Mesendoderm (in vitro differentiated cells): Measurements from ENCODE around the gene PTPN2.

Experiments
- DNase-seq: peaks from one replicate; pipeline ENCODE4 v3.0.0; 2013
- H2AK5ac ChIP-seq: 2 replicates; pipeline ENCODE4 v1.6.1; 2013; ENCODE audit warnings: low read length, inconsistent platforms
- H2BK120ac ChIP-seq: 2 replicates; pipeline ENCODE4 v1.6.1; 2013; ENCODE audit warnings: low read depth, mild to moderate bottlenecking, low read length, moderate library complexity, mixed read lengths
- H2BK15ac ChIP-seq: replicated peaks from 2 replicates; pipeline ENCODE4 v1.6.1; 2013; ENCODE audit warnings: low read depth, mild to moderate bottlenecking, moderate library complexity
- H2BK5ac ChIP-seq: 2 replicates; pipeline ENCODE4 v1.6.1; 2013; ENCODE audit warnings: low read length, inconsistent platforms
- H3K18ac ChIP-seq: 2 replicates; pipeline ENCODE4 v1.6.1; 2013; ENCODE audit warnings: mild to moderate bottlenecking, low read length, mixed read lengths
- H3K23ac ChIP-seq: one replicate; pipeline ENCODE4 v1.6.1; 2013; ENCODE audit warnings: low read length
- H3K27ac ChIP-seq: 2 replicates; pipeline ENCODE4 v1.5.1; 2013; ENCODE audit warnings: low read depth, mild to moderate bottlenecking, inconsistent platforms, low read length, moderate library complexity
- H3K27me3 ChIP-seq: 2 replicates; pipeline ENCODE4 v1.6.1; 2013; ENCODE audit warnings: low read length, control low read depth, mild to moderate bottlenecking, inconsistent platforms; ENCODE audit not compliant: insufficient read depth, poor library complexity
- H3K36me3 ChIP-seq: 2 replicates; pipeline ENCODE4 v1.6.1; 2013; ENCODE audit warnings: low read length, inconsistent platforms; ENCODE audit not compliant: control insufficient read depth, insufficient read depth
- H3K4ac ChIP-seq: one replicate; pipeline ENCODE4 v1.6.1; 2013; ENCODE audit warnings: low read depth, mild to moderate bottlenecking, low read length, moderate library complexity
- H3K4me1 ChIP-seq: 2 replicates; pipeline ENCODE4 v1.6.1; 2013; ENCODE audit warnings: low read depth, low read length, inconsistent platforms; ENCODE audit not compliant: control insufficient read depth
- H3K4me2 ChIP-seq: 2 replicates; pipeline ENCODE4 v1.6.1; 2013; ENCODE audit warnings: low read length
- H3K4me3 ChIP-seq: 2 replicates; pipeline ENCODE4 v1.5.1; 2013; ENCODE audit warnings: mild to moderate bottlenecking, low read length
- H3K56ac ChIP-seq: one replicate; pipeline ENCODE4 v1.6.1; 2013; ENCODE audit warnings: low read length
- H3K79me1 ChIP-seq: 2 replicates; pipeline ENCODE4 v1.6.1; 2013; ENCODE audit warnings: low read length, inconsistent platforms
- H3K79me2 ChIP-seq: 2 replicates; pipeline ENCODE4 v1.6.1; 2013; ENCODE audit warnings: mild to moderate bottlenecking, low read length; ENCODE audit not compliant: control insufficient read depth, insufficient read depth
- H3K9ac ChIP-seq: 2 replicates; pipeline ENCODE4 v1.6.1; 2013; ENCODE audit warnings: low read length, inconsistent platforms
- H4K5ac ChIP-seq: one replicate; pipeline ENCODE4 v1.6.1; 2013; ENCODE audit warnings: low read length
- H4K8ac ChIP-seq: one replicate; pipeline ENCODE4 v1.6.1; 2013; ENCODE audit warnings: low read depth, mild to moderate bottlenecking, control low read depth, low read length, moderate library complexity
- WGBS: extraction: QIAGEN DNeasy Blood & Tissue Kit; methylation state at CpG from one replicate; pipeline ENCODE4 v1.1.7; 2013; ENCODE audit warnings: low lambda C conversion rate, missing lambda C conversion rate; ENCODE audit not compliant: insufficient coverage; ENCODE audit errors: extremely low coverage; 5-methylcytosine and 5-hydroxymethylcytosine counted together

The PTPN2 gene

DNA sequence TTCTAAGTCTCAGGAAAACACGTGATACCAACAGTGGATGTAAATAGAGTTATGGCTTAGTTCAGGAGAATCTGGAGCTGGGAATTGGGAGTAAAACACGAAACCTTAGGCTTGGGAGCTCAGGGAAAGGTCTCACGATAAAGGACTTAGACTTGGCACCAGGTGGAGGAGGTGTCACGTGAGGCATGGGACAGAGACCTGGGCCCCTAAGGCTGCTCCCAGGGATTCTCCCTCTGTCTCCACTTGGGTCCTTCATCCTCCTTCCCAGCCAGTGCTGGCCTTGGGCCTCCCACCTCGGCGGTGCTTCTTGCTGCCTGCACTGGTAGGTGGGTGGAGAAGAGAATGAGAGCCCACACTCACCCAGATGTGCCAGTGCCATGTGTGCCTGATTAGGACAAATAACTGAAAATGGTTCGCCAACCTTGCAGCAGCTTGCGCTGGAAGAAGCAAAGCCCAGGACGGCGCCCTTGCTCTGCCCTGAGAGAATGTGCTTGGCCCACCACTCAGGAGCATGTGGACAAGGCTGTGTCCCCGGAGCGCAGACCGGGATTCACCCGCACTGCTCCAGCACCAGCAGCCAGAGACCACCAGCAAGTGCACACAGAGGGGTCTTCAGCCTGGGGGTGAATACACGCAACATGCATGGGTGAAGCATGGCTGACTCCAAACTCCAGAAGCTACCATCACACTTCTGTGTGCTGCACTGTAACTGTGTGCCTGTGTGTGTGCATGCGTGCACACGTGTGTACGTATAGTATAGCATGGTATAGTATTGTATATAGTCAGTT, 133.1 kb downstream of the PTPN2 start:
- no CpG with 5 or more reads among the region's 18 CpGs for whole genome bisulfite sequencing
- H4K5ac ChIP-seq: no peak overlapping the region
- H3K27ac ChIP-seq: no peak overlapping the region
- no peak overlapping the region for H3K9ac ChIP-seq
- H2BK5ac ChIP-seq: no peak overlapping the region
- no peaks in the 10 kb centered on the region for H3K36me3 ChIP-seq
- DNase-seq: no peak
- no peak overlapping the region for H3K23ac ChIP-seq
- no peaks in the 10 kb centered on the region for H3K79me2 ChIP-seq
- H3K18ac ChIP-seq: no peak overlapping the region
- H2BK15ac ChIP-seq: no peak overlapping the region
- no peak overlapping the region for H2AK5ac ChIP-seq
- H3K56ac ChIP-seq: no peak overlapping the region
- no peaks in the 10 kb centered on the region for H3K4me1 ChIP-seq
- H2BK120ac ChIP-seq: no peak overlapping the region
- no peak overlapping the region for H3K4ac ChIP-seq
- H3K4me2 ChIP-seq: no peak overlapping the region
- no peak overlapping the region for H3K4me3 ChIP-seq
- H3K79me1 ChIP-seq: no peaks in the 10 kb centered on the region
- H3K27me3 ChIP-seq: no peaks in the 10 kb centered on the region
- H4K8ac ChIP-seq: no peak overlapping the region

DNA sequence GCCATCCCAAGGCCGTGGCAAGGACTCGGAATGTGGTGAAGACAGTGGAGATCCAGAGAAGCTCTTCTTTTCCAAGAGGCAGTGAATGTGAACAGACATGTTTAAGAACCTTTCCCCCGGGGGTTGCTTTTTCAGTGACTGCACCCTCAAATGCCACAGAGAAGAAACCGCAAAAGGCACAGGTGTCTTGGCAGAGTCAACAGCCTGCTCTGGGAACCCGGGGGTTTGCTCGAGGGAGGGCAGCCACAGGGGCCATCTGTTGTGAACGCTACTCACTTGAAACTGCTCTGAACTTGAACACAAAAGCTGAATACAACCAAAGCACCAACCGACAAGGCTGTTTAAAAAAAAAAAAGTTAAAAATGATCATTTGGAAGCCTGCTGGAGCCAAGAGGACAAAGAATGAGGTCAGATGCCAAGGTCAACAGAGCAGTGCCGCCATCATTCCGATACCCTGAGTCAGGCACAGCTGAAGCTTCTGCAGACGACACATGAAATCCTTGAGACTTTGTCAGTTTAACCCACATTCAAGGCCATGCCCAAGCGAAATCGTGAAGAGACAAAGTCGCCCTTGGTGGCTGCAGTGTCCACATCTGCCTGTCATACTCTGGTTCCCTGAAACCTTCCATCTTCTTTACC, 133.8 kb downstream of the PTPN2 start:
- peak; percentile 16 for DNase-seq
- H3K4me2 ChIP-seq: no peak overlapping the region
- no peak overlapping the region for H3K23ac ChIP-seq
- no peak overlapping the region for H3K4me3 ChIP-seq
- no peak overlapping the region for H3K4ac ChIP-seq
- H3K56ac ChIP-seq: no peak overlapping the region
- H3K79me2 ChIP-seq: no peaks in the 10 kb centered on the region
- no peak overlapping the region for H2BK5ac ChIP-seq
- H3K27me3 ChIP-seq: no peaks in the 10 kb centered on the region
- no peak overlapping the region for H2AK5ac ChIP-seq
- no peak overlapping the region for H3K9ac ChIP-seq
- H2BK120ac ChIP-seq: no peak overlapping the region
- H3K36me3 ChIP-seq: no peaks in the 10 kb centered on the region
- H2BK15ac ChIP-seq: no peak overlapping the region
- H3K4me1 ChIP-seq: no peaks in the 10 kb centered on the region
- H3K27ac ChIP-seq: no peak overlapping the region
- no peak overlapping the region for H3K18ac ChIP-seq
- no peak overlapping the region for H4K8ac ChIP-seq
- no peak overlapping the region for H4K5ac ChIP-seq
- WGBS: no CpG with 5 or more reads among the region's 14 CpGs
- no peaks in the 10 kb centered on the region for H3K79me1 ChIP-seq

DNA sequence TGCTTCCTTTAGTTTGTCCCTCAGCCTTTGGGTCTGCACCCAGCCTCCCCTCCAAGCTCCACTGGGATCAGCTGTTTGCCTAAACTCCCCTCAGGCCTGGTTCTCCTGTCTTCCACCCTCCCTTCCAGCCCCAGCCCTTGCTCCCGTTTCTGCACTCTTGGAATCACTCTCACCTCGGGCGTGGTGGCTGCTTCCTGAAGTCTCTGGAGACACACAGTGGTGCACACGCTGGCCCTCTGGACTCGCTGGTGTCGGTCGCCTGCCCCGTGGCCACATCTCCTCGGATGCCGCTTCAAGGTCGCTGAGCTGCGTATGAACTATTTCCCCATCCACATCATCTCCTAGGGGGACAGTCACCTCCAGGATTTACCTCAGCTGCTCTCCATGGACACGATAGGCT, 134.9 kb downstream of the PTPN2 start:
- no CpG with 5 or more reads among the region's 13 CpGs for WGBS

GRCh38 chr18:12748671-12749070, 135.4 kb downstream of the PTPN2 start:
- Histone ChIP-seq H3K4me1 (no peaks in the 10 kb centered on the region), H2BK15ac (no peak overlapping the region), H3K56ac (no peak overlapping the region), H3K4ac (no peak overlapping the region), H3K79me1 (no peaks in the 10 kb centered on the region), H4K5ac (no peak overlapping the region), H2BK5ac (no peak overlapping the region), H3K9ac (no peak overlapping the region), H3K79me2 (no peaks in the 10 kb centered on the region), H3K4me3 (no peak overlapping the region), H3K27me3 (no peaks in the 10 kb centered on the region), H4K8ac (no peak overlapping the region), H2AK5ac (no peak overlapping the region), H3K27ac (no peak overlapping the region), H3K4me2 (no peak overlapping the region), H2BK120ac (no peak overlapping the region), H3K18ac (no peak overlapping the region), H3K36me3 (no peaks in the 10 kb centered on the region), H3K23ac (no peak overlapping the region)
- WGBS: no CpG with 5 or more reads among the region's 5 CpGs
- DNase-seq: no peak

More for the DNA sequence above, 134.9 kb downstream of the PTPN2 start:
- Histone ChIP-seq H2BK15ac (no peak overlapping the region), H3K27ac (no peak overlapping the region), H3K4ac (no peak overlapping the region), H3K36me3 (no peaks in the 10 kb centered on the region), H2BK5ac (no peak overlapping the region), H4K8ac (no peak overlapping the region), H3K56ac (no peak overlapping the region), H3K4me1 (no peaks in the 10 kb centered on the region), H3K4me2 (no peak overlapping the region), H3K18ac (no peak overlapping the region), H2AK5ac (no peak overlapping the region), H3K9ac (no peak overlapping the region), H3K27me3 (no peaks in the 10 kb centered on the region), H4K5ac (no peak overlapping the region), H3K23ac (no peak overlapping the region), H3K79me1 (no peaks in the 10 kb centered on the region), H3K4me3 (no peak overlapping the region), H3K79me2 (no peaks in the 10 kb centered on the region), H2BK120ac (no peak overlapping the region)
- DNase-seq: no peak

DNA sequence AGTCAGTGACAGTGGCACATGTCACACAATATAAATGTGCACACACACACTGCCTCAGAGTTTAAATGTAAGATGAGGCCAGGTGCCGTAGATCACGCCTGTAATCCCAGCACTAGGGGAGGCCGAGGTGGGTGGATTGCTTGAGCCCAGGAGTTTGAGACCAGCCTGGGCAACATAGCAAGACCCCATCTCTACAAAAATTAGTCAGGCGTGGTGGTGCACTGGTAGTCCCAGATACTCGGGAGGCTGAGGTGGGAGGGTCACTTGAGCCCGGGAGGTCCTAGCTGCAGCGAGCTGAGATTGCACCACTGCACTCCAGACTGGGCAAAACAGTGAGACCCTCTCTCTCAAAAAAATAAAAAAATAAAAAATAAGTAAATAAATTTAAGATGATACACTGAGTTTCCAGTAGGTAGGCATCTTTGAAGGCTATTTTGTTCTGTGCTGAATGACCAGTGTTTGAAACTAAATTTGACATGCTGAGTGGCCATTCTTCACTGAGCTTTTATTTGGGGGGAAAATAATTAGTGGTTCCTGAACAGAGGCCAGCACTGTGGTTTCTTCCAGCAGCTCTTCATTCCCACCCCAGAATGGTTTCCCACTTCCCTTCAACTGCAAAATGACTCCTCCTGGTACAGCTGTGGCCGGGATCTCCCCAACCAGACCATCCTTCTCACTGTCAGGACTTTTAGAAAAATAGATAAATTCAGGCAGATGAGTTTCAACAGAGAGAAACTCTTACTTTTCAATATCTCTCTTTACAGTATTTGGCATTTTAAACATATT, 136.3 kb downstream of the PTPN2 start:
- no peak overlapping the region for H3K18ac ChIP-seq
- no peak overlapping the region for H2BK120ac ChIP-seq
- H2BK5ac ChIP-seq: no peak overlapping the region
- H3K4me3 ChIP-seq: no peak overlapping the region
- no peak overlapping the region for H3K9ac ChIP-seq
- H3K27ac ChIP-seq: no peak overlapping the region
- no peak for DNase-seq
- no peak overlapping the region for H4K8ac ChIP-seq
- H3K4me1 ChIP-seq: no peaks in the 10 kb centered on the region
- H4K5ac ChIP-seq: no peak overlapping the region
- H3K79me2 ChIP-seq: no peaks in the 10 kb centered on the region
- no peak overlapping the region for H2AK5ac ChIP-seq
- no CpG with 5 or more reads among the region's 8 CpGs for WGBS
- no peak overlapping the region for H3K56ac ChIP-seq
- H3K23ac ChIP-seq: no peak overlapping the region
- H3K4me2 ChIP-seq: no peak overlapping the region
- H3K27me3 ChIP-seq: no peaks in the 10 kb centered on the region
- no peak overlapping the region for H3K4ac ChIP-seq
- H3K79me1 ChIP-seq: no peaks in the 10 kb centered on the region
- H2BK15ac ChIP-seq: no peak overlapping the region
- no peaks in the 10 kb centered on the region for H3K36me3 ChIP-seq
